Stimulated activated CD8-positive, alpha-beta memory T cell treated with anti-CD3 and anti-CD28 coated beads, Interleukin-7, amount 100 ng/mL, for 24 hours (primary cell): ENCODE measurements around the gene CHST2.
"Not testable (repeated sequence)": the region's sequence is repeated elsewhere in the genome, so short reads cannot be mapped to it uniquely, and the experiment has no call there.

Experiments
- DNase-seq: peaks from one replicate; pipeline ENCODE4 v3.0.0-alpha.2; 2020; ENCODE audit warnings: low read depth

Gene CHST2

DNA sequence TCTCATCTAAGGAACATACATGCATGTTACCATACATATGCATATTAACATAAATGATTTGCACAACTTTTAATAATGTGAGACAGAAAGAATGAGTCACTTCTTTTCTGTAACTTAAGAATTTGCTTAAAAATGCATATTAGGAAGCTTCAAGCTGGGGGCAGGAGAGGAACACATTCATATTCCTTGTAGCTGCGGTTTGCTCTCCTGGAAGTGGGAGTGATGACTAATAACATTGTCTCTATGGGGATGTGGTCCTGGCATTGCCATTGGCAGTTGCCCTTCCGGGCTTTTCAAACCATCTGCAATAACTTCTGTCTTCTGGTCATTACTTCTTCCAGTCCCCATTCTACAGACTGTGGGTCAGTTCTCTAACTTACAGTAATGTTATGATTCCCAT, 15.6 kb downstream of the CHST2 start:
- DNase-seq = no peak

DNA sequence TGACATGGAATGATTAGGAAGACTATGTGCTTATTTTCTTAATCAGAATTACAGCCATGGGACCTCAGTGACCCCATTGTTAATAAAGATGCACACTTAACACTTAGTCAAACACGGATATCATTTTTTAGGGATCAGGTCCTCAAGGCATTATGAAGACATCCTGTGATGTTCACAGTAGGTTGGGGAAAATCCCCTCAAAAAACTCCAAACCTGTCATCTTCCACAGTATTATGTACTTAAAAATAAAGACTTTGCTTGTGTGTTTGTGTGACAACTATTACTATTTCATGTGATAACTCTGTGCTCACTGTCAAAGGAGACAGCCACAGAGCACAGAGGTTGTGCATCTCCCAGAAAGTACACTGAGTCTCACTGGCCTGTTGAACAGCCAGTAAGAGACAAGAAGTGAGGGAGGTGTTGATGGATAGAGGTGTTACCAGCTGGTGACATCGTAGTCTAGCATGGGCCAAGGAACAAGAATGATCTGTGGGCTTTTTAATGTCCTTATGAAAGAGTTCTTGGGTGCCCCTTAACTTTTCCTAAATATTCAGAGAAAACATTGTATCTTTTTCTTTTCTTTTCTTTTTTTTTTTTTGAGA, 18.0 kb downstream of the CHST2 start:
- DNase-seq = no peak

DNA sequence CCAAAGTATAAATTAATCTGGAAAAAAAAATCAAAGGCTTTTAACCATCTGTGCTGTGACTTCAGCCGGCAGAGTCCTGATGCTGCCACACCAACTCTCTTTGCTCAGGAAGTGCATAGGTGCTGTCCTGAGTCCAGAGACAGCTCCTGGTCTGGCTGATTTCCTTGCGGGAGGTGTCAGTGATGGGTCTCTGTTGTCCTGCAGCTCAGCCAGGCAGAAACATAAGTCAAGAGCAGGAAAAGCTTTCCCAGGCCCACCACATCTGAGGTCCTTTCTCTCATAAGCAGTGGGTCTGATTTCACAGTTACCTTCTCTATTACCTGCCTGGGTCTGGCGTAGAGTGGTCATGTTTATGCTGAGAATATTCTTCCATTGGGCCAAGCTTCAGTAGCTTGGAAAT, 19.4 kb downstream of the CHST2 start:
- DNase-seq = no peak

DNA sequence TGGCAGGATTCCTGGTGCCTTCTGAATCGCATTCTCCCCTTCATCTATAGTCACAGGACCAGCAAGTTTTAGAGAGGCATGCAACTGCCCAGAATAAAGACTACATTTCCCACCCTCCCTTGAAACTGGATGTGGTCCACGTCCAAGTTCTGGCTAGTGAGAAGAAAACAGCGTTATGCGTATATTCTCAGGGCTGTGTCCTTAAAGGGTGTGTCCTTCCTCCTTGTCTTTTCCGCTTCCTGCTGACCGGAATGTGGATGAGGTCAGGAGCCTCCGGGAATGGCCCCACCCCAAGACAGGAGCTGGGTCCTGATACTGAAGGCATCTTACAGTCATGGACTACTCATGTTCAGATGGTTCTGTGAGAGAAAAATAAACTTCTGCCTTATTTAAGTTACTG, 20.2 kb downstream of the CHST2 start:
- no peak for DNase-seq

DNA sequence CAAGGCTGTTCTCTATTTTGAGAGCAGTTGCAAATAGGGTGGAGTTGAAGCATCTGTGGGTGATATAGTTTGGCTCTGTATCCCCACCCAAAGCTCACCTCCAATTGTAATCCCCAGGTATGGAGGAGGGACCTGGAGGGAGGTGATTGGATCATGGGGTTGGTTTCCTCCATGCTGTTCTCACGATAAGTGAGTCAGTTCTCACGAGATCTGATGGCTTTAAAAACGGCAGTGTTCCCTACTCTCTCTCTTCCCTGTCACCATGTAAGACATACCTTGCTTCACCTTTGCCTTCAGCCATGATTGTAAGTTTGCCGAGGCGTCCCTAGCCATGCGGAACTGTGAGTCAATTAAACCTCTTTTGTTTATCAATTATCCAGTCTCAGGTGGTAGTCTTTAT, 21.0 kb downstream of the CHST2 start:
- DNase-seq = no peak

DNA sequence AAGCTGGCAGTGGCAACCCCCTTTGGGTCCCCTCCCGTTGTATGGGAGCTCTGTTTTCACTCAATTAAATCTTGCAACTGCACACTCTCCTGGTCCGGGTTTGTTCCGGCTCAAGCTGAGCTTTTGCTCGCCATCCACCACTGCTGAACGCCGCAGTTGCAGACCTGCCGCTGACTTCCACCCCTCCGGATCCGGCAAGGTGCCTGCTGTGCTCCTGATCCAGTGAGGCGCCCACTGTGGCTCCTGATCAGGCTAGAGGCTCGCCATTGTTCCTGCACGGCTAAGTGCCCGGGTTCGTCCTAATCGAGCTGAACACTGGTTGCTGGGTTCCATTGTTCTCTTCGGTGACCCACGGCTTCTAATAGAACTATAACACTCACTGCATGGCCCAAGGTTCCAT, 22.8 kb downstream of the CHST2 start:
- DNase-seq = no peak

DNA sequence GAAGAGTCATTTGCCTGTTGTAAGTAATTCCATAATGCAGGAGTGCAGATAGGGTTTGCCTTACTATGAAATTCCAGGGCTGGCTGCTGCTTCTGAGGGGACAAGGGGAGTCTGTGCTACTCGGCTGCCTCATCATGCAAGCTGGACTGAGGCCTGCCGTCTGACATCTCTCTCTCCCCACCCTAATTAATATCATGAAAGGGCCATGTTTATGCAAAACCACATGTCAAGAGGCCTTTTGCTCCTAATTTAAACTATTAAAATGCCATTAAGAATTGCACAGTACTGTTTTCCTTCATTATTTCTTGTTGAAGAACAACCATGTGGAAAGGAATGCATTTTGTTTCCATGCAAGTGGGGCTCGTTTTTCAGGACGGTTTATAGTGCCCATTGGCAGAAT, 26.3 kb downstream of the CHST2 start:
- no peak for DNase-seq

DNA sequence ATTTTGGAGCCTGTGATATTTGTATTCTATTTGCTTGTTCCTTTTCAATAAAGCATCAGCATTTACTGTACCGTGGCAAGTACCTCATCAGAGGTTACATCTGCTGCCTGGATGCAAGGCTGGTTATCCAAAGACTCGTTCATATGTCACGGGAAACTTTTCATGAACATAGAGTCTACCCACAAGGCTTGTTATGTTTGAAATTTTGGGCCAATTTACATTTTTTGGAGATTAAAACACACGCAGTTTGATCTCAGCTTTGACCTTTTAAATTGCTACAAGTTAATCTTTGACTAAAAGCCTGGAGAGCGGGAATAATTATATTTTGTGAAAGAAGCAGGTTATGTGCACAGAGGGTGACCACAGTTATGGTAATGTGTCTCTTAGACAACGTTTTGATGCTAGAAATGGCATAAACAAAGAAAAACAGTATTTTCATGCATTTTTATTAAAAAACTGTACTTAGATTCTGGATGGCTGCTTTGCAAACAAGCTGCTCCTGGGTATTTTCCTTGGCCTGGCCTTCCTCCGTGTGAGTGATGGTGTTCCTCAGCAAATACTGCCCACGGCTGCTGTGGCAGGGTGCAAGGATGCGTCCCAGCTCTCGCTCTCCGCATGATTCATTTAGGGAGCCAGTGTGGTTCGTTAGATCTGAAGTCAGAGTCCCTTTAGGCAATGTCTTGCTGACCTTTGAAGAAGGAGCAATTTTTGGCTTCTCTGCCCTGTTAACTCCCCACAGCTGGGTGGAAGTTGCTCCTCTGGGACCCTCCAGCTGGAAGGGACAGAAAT, 27.1 kb downstream of the CHST2 start:
- no peak for DNase-seq

DNA sequence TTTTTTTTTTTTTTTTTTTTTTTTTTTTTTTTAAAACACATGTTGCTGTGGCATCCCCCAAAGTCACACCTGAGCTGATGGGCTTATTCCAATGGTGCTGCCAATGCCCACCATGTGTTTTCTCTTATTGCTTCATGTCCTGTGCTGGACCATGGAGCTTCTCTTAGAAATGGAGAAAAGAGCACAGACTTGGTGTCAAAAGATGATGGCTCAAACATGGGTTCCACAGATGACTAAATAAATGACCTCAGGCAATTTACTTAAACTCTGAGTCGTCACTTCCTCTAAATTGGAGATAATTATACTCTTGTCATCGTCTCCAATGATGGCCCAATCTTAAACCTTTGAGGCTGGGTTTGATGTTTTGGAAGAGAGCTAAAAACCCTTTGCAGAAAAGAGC, 28.1 kb downstream of the CHST2 start:
- DNase-seq = no peak

DNA sequence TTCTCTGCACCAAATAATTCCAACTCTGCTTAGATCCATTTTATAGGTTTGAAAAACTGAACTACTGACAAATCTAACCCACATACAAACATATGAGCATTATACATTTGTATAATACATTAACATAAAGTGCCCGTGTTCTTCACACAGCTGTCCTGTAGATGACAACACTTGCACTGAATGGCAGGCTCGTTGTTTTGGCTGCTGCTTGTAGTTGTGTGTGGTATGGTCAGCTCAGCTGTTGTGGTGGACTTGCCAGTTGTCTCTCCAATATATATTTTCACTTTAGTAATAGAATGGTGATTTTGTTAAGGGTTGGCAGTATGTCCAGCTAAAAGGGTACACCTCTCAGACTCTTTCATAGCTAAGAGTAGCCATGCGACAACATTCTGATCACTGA, 30.5 kb downstream of the CHST2 start:
- no peak for DNase-seq

DNA sequence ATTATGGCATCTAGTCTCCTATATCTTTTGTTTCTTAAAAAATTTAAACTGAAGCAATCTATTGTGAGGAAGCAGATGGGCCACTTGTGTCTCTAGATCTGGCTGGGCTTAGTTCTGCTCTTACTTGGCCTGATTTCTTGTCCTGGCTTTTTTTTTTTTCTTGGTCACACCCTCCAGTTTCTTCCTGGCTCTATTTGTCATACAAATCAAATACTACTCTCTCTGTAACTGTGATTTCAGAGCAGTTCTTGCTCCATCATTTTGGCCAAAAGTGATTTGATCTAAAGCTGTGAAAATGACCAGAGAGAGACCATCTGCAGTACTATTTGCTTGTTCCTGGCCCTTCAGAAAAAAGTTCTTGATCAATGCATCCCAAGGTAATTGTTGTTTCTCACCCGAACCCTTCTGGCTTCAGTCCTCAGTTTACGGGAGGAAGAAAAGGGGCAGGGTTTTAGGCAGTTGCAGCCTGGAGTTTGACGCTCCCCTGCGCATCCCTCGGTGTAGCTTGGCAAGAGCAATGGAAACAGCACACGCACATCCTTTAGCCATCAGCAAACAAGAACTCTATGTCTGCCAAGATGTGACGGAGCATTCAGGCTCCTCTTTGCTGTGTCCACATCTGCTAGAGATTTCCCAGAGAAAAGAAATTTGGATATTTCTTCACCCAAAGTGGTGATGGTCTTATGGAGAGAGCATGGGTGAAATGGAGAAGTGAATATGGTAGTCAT, 31.6 kb downstream of the CHST2 start:
- DNase-seq = no peak

DNA sequence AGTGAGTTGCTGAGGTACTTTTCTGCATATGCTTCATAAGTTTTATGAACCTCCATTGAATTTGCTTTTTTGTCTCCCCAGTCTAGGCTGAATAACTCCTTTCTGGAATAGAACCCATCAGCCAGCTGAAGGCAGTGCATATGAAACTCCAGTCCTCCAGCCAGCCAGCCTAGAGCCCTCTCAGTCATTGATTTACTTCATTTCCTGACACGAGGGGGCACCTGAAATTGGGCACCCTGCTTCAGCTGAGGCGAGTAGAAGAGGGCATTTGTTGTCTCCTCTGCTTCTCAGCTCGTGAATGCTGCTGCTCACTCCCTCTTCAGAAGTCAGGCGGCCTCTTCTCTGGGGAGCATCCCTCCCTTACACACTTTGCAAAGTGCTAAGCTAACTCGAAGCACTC, 32.5 kb downstream of the CHST2 start:
- no peak for DNase-seq

DNA sequence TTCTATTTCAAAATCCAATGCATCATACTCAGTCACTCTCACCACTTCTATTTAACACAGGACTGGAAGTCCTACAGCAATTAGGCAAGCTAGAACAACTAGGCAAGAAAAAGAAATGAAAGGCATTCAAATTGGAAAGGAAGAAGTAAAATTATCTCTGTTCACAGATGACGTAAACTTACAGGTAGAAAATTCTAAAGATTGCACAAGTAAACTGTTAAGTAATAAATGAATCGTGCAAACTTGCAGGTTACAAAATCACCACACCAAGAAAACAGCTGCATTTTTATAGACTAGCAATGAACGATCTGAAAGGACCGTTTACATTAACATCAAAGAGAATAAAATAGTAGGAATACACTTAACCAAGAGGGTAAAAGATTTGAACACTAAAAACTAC, 36.2 kb downstream of the CHST2 start:
- DNase-seq = no peak

DNA sequence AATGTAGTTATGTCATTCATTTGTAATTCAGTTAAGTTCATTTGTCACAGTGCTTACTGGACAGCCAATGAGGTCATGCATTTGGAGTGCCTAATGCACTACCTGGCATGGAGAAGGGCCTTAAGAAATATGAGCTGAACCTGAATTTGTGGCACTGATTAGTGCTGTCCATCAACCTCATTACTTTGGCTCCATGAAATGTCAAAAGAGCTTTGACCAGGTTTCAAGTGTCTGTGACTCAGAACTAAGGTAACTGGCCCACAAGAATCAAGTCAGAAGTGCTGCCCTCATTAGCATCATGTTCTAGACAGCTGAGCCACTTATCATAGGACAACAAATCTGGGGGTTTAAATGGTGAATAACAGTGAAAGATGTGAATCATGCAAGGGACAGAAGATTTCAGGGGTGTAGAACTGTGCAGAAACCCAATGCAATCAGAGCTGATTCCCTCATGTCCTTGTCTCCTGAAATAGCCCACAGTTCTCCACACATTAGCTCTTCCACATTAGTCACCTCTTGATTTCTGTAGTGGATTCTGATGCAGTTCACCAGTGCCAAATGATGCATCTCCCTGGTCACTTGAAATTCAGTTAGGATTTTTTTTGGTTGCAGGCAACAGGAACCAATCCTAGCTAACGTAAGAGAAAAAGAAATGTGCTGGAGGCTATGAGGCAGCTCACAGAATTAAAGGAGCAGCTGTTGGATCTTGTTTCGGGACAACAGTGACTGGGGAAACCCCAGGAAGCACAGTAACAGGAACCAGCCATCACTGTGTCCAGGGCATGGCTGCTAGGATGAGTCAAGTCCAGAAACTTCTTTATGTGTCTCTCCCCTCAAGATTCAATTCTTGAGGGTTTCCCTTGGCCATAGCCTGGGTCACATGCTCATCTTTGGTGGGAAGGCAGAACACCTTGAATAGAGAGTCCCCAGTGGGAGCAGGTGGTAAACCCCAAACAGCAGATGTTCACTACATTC, 38.7 kb downstream of the CHST2 start:
- no peak for DNase-seq

DNA sequence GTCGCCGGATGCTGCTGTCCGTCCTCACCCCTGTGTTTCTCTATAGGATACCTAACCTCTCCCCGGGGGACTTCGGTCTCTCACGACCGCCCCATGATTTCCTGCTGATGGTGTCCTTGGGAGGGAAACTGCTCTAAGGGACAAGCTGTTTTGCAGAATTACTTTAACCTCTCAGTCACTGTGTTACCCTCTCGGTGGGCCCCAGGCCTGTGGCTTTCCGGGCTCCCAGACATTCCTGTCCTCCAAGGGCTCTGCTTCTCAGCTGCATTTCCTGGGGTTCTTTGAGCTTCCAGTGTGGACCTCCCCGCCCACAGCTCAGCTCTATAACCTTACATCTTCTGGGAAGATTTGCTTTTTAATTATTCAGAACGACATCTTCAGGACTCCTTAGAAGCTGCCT, 40.9 kb downstream of the CHST2 start:
- DNase-seq = no peak

DNA sequence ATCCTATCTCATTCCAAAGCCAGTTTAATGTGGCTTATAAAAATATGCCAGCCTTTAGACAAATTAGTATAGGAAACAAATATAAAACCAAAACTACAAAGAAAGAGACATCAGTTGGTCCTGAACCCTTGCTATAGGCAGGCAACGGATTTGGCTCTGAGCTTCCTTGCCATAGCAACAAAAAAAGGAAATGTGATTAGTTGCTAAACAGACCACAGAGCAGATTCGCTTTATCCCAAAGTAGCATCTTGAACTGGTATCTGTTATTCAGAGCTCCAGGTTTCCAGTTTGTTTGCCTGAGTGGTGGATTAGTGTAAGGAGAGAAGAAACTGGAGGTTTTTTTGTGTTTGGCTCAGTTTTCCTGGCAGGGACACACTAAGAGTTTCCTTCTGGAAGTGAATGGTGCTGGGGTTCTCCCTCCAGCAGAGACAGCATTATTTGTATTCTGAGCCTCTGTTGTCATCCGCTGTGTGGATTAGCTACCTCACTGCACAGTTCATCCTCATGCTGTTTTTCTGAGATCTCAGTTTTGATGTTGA, 44.1 kb downstream of the CHST2 start:
- no peak for DNase-seq

DNA sequence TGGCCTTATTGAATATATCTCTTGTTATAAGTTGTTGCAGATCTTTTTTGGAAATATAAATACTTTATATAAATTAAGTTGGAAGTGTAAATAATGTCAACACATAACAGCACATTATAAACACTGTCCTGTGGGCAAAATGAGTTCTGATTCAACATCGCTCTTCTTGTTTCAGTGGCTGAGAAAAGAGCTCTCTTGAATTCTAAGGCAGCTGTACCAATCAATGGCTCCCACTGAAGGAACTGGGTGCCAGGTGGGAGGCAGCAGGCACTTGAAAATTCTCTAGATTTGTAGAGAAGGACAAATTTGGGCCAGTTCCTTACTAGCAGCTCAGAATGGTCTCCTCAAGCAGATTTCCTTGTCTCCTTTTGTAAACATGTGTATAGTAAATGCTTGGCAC, 45.6 kb downstream of the CHST2 start:
- DNase-seq = no peak

DNA sequence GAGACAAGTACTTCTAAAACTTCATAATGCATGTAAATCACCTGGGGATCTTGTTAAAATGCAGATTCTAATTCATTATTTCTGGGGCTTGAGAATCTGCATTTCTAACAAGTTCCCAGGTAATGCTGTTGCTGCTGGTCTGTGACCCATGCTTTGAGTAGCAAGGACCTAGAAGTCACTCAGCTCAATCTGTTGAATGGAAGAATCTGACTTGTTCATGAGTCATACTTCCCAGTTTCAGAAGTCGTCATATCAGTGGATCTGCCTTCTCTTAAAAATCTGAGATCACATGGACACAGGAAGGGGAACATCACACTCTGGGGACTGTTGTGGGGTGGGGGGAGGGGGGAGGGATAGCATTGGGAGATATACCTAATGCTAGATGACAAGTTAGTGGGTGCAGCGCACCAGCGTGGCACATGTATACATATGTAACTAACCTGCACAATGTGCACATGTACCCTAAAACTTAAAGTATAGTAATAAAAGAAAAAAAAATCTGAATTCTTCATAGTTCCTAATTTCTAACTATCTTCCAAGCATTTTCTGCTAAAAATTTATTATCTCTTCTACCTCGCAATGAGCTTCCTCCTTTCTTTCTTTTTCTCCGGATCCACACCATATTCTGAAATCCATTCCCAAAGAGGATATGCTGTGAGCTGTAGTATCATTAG, 46.2 kb downstream of the CHST2 start:
- not testable (repeated sequence) for DNase-seq

DNA sequence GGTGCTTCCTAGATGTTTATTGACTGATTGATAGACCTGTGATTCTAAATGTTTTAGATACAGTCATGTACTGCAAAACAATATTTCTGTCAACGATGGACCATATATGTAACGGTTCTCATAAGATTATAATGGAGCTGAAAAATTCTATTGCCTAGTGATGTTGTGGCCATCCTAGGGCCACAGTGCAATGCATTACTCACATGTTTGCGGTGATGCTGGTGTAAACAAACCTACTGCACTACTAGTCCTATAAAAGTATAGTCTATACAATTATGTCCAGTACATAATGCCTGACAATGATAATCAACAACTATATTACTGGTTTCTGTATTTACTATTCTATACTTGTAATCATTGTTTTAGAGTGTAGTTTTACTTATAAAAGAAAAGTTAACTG, 46.8 kb downstream of the CHST2 start:
- DNase-seq = no peak

DNA sequence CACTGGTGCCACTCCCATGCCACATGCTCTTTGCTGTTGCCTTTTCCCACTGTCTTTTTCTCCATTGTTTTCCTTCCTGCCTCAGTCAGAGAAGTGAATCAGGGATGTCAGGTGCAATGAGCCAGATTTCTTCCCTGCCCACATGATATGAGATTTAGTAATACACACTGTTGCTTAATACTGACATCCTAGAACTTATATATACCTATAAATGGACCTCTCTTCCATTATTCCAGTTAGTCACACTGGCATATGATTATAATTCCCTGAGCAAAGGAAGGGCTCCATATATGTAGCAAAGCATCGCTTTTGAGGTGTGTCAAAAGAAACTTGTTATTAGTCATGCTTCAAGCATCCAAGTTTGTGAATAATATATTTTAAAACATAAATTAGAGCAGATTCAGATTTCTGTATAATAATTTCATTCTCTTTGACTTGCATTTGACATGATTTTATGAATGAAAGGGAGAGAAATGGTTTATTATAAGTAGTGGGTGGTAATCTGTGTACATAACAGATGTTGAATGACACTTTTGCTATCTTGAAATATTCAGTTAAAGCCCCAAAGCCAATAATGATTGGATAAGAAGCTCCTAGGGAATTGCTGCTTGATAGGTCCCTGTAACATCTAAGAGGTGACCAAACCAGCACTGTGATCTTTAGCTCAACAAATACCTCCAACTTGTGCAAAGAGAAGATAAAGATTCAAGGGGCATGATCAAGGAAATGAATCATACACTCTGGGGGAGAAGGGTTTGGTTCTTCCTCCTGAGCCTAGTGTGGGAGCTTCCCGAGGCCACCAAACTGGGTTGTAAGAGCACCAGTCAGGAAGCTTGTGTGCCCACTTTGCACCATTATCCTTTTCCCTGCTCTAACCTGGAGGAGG, 48.6 kb downstream of the CHST2 start:
- no peak for DNase-seq
